Measurements from ENCODE around the gene LMX1B. TPM values are rescaled to one million over a fixed set of nuclear protein-coding genes. Genes with fewer than 3 reads are reported as not detected.
"Not testable (repeated sequence)": the region's sequence is repeated elsewhere in the genome, so short reads cannot be mapped to it uniquely, and the experiment has no call there.

The LMX1B gene
- total and polyA plus RNA-seq, 2 donors (not counting 1 experiment from before 2014, with no cell fraction given): not detected

GRCh38 chr9:126708178-126708577 lies 94.5 kb downstream of the LMX1B start:
- Histone ChIP-seq H3K9me3 (ENCODE audit: control insufficient read depth, insufficient read depth, low read depth, low read length) (no peaks in the 10 kb centered on the region), H3K4me1 (ENCODE audit: control insufficient read depth, extremely low read depth, insufficient read depth, low read length) (peaks cover 8% of the 10 kb centered on the region), H3K36me3 (ENCODE audit: control insufficient read depth, insufficient read depth, low read length) (no peaks in the 10 kb centered on the region), H3K27me3 (ENCODE audit: control insufficient read depth, insufficient read depth, low read length) (peaks cover 3% of the 10 kb centered on the region), H4K20me1 (ENCODE audit: control insufficient read depth, extremely low read depth, insufficient read depth, low read length) (no peaks in the 10 kb centered on the region), H3K79me2 (ENCODE audit: control insufficient read depth, insufficient read depth, low read length) (no peaks in the 10 kb centered on the region), H3K4me2 (ENCODE audit: extremely low read depth, insufficient read depth, low read length) (no peak overlapping the region), H2AFZ (ENCODE audit: low read length) (no peak overlapping the region), H3K9ac (ENCODE audit: insufficient read depth, low read length) (no peak overlapping the region), H3K27ac (ENCODE audit: insufficient read depth, low read length) (no peak overlapping the region), H3K4me3 (replicated peaks in 1 of 4; ENCODE audit: control extremely low read depth in 1 of 4, insufficient read depth in 1 of 4, low read depth in 3 of 4, low read length in 4 of 4) (no peak overlapping the region)
- no peak for TF ChIP-seq EZH2 (IDR thresholded peaks at IDR 0.05; ENCODE audit: low read length, missing control alignments)
- DNase-seq (ENCODE audit: low read depth in 2 of 2): no peak

GRCh38 chr9:126709241-126709640 lies 95.5 kb downstream of the LMX1B start:
- H4K20me1 ChIP-seq (ENCODE audit: control insufficient read depth, extremely low read depth, insufficient read depth, low read length): no peaks in the 10 kb centered on the region
- H3K4me1 ChIP-seq (ENCODE audit: control insufficient read depth, extremely low read depth, insufficient read depth, low read length): peaks cover 8% of the 10 kb centered on the region
- no peak overlapping the region for H3K4me2 ChIP-seq (ENCODE audit: extremely low read depth, insufficient read depth, low read length)
- TF ChIP-seq CTCF (conservative IDR thresholded peaks at IDR 0.05 in 1 of 2, IDR thresholded peaks at IDR 0.05 in 1 of 2; ENCODE audit: low read depth in 1 of 2, low read length in 2 of 2): no peak
- no peak for TF ChIP-seq EZH2 (IDR thresholded peaks at IDR 0.05; ENCODE audit: low read length, missing control alignments)
- no peaks in the 10 kb centered on the region for H3K36me3 ChIP-seq (ENCODE audit: control insufficient read depth, insufficient read depth, low read length)
- no peak overlapping the region for H2AFZ ChIP-seq (ENCODE audit: low read length)
- no peaks in the 10 kb centered on the region for H3K79me2 ChIP-seq (ENCODE audit: control insufficient read depth, insufficient read depth, low read length)
- no peak overlapping the region for H3K4me3 ChIP-seq (replicated peaks in 1 of 4; ENCODE audit: control extremely low read depth in 1 of 4, insufficient read depth in 1 of 4, low read depth in 3 of 4, low read length in 4 of 4)
- peaks cover 3% of the 10 kb centered on the region for H3K27me3 ChIP-seq (ENCODE audit: control insufficient read depth, insufficient read depth, low read length)
- H3K9ac ChIP-seq (ENCODE audit: insufficient read depth, low read length): no peak overlapping the region
- no peak for DNase-seq (ENCODE audit: low read depth in 2 of 2)
- no peaks in the 10 kb centered on the region for H3K9me3 ChIP-seq (ENCODE audit: control insufficient read depth, insufficient read depth, low read depth, low read length)
- H3K27ac ChIP-seq (ENCODE audit: insufficient read depth, low read length): no peak overlapping the region

DNA sequence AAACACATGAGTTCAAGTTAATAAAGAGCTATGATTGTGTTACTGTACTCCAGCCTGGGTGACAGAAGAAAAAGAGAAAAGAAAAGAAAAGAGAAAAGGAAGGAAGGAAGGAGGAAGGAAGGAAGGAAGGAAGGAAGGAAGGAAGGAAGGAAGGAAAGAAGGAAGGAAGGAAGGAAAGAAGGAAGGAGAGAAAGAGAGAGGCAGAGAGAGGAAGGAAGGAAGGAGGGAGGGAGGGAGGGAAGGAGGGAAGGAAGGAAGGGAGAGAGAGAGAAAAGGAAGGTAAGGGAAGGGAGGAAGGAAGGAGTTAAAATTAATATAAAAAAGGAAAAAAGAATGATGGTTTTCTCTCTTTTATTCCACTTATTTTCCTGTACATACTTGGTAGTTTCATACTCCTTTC lies 101.7 kb downstream of the LMX1B start:
- Histone ChIP-seq H3K4me1 (ENCODE audit: control insufficient read depth, extremely low read depth, insufficient read depth, low read length) (no peaks in the 10 kb centered on the region), H4K20me1 (ENCODE audit: control insufficient read depth, extremely low read depth, insufficient read depth, low read length) (no peaks in the 10 kb centered on the region), H3K4me2 (ENCODE audit: extremely low read depth, insufficient read depth, low read length) (no peak overlapping the region), H3K36me3 (ENCODE audit: control insufficient read depth, insufficient read depth, low read length) (no peaks in the 10 kb centered on the region), H3K79me2 (ENCODE audit: control insufficient read depth, insufficient read depth, low read length) (no peaks in the 10 kb centered on the region), H3K9me3 (ENCODE audit: control insufficient read depth, insufficient read depth, low read depth, low read length) (no peaks in the 10 kb centered on the region), H3K4me3 (replicated peaks in 1 of 4; ENCODE audit: control extremely low read depth in 1 of 4, insufficient read depth in 1 of 4, low read depth in 3 of 4, low read length in 4 of 4) (no peak overlapping the region), H3K27ac (ENCODE audit: insufficient read depth, low read length) (no peak overlapping the region), H3K27me3 (ENCODE audit: control insufficient read depth, insufficient read depth, low read length) (no peaks in the 10 kb centered on the region), H3K9ac (ENCODE audit: insufficient read depth, low read length) (no peak overlapping the region), H2AFZ (ENCODE audit: low read length) (no peak overlapping the region)
- TF ChIP-seq EZH2 (IDR thresholded peaks at IDR 0.05; ENCODE audit: low read length, missing control alignments): no peak
- no peak for TF ChIP-seq CTCF (conservative IDR thresholded peaks at IDR 0.05 in 1 of 2, IDR thresholded peaks at IDR 0.05 in 1 of 2; ENCODE audit: low read depth in 1 of 2, low read length in 2 of 2)
- no peak for DNase-seq (ENCODE audit: low read depth in 2 of 2)

DNA sequence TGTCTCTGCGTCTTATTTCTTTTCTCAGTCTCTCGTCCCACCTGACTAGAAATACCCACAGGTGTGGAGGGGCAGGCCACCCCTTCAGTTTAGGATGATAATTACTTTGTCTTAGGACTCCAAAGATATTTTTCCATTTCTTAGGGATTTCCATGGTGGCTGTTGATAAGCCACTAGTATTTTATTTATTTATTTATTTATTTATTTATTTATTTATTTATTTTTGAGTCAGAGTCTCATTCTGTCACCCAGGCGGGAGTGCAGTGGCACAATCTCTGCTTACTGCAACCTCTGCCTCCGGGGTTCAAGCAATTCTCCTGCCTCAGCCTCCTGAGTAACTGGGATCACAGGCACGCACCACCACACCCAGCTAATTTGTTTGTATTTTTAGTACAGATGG lies 103.7 kb downstream of the LMX1B start:
- H2AFZ ChIP-seq (ENCODE audit: low read length); H3K27me3 ChIP-seq (ENCODE audit: control insufficient read depth, insufficient read depth, low read length); H3K4me3 ChIP-seq (replicated peaks in 1 of 4; ENCODE audit: control extremely low read depth in 1 of 4, insufficient read depth in 1 of 4, low read depth in 3 of 4, low read length in 4 of 4); DNase-seq (ENCODE audit: low read depth in 2 of 2); H3K79me2 ChIP-seq (ENCODE audit: control insufficient read depth, insufficient read depth, low read length); H3K36me3 ChIP-seq (ENCODE audit: control insufficient read depth, insufficient read depth, low read length); H3K27ac ChIP-seq (ENCODE audit: insufficient read depth, low read length); H4K20me1 ChIP-seq (ENCODE audit: control insufficient read depth, extremely low read depth, insufficient read depth, low read length); H3K9me3 ChIP-seq (ENCODE audit: control insufficient read depth, insufficient read depth, low read depth, low read length); H3K4me2 ChIP-seq (ENCODE audit: extremely low read depth, insufficient read depth, low read length); H3K4me1 ChIP-seq (ENCODE audit: control insufficient read depth, extremely low read depth, insufficient read depth, low read length); H3K9ac ChIP-seq (ENCODE audit: insufficient read depth, low read length): not testable (repeated sequence)
